GM19455 (cell line): ENCODE results near the gene ZNF610.
"Not testable (repeated sequence)": the region's sequence is repeated elsewhere in the genome, so short reads cannot be mapped to it uniquely, and the experiment has no call there.

ENCODE experiments used
- ATAC-seq: cut with Tn5 transposase; IDR thresholded peaks from one replicate; pipeline ENCODE4 v1.9.1; 2021; ENCODE audit not compliant: unreplicated experiment

ZNF610 gene

GRCh38 chr19:52336117-52336790 is at the start of gene ZNF610:
Gene ZNF610, plus strand, starts transcription at chr19:52336243. Its CDS starts 12,930 bp downstream, at chr19:52349173.
- peak; percentile 85 for ATAC-seq

GRCh38 chr19:52286256-52286655 is 49.8 kb upstream of the ZNF610 start:
- ATAC-seq = no peak

GRCh38 chr19:52291781-52292180 is 44.3 kb upstream of the ZNF610 start:
- no peak for ATAC-seq

GRCh38 chr19:52292946-52293345 is 43.1 kb upstream of the ZNF610 start:
- ATAC-seq = not testable (repeated sequence)

GRCh38 chr19:52296400-52296772 is 39.7 kb upstream of the ZNF610 start:
- ATAC-seq = no peak

GRCh38 chr19:52296773-52297600 is 39.1 kb upstream of the ZNF610 start, which contains the start of gene ZNF480:
Gene ZNF480, plus strand, starts transcription at chr19:52297169. Its CDS starts 3,244 bp downstream, at chr19:52300413.
- ATAC-seq = no peak

GRCh38 chr19:52297601-52298364 is 38.3 kb upstream of the ZNF610 start:
- no peak for ATAC-seq

GRCh38 chr19:52307275-52307674 is 28.8 kb upstream of the ZNF610 start:
- no peak for ATAC-seq

- no peak for ATAC-seq
These were observed 13.6 kb upstream of the ZNF610 start for GRCh38 chr19:52322429-52322828.

- no peak for ATAC-seq
These were observed 4.3 kb upstream of the ZNF610 start for GRCh38 chr19:52331757-52332156.

GRCh38 chr19:52335768-52336116 is 301 bp upstream of the ZNF610 start:
- ATAC-seq = no peak

- ATAC-seq = no peak
These were observed 843 bp downstream of the ZNF610 start for GRCh38 chr19:52336791-52337381.

- ATAC-seq = not testable (repeated sequence)
These were observed 3.0 kb downstream of the ZNF610 start for GRCh38 chr19:52339022-52339421.

GRCh38 chr19:52343548-52343947 is 7.5 kb downstream of the ZNF610 start:
- ATAC-seq = no peak

GRCh38 chr19:52345162-52345561 is 9.1 kb downstream of the ZNF610 start:
- ATAC-seq = no peak

- ATAC-seq = no peak
These were observed 15.5 kb downstream of the ZNF610 start for GRCh38 chr19:52351512-52351911.

- no peak for ATAC-seq
These were observed 30.4 kb downstream of the ZNF610 start for GRCh38 chr19:52366414-52366824.

- ATAC-seq = no peak
These were observed 33.7 kb downstream of the ZNF610 start, which contains the start of gene ZNF880 for GRCh38 chr19:52369559-52370340. Gene ZNF880, plus strand, starts transcription at chr19:52369923. Its CDS starts 43 bp downstream, at chr19:52369966.

- ATAC-seq = no peak
These were observed 34.3 kb downstream of the ZNF610 start for GRCh38 chr19:52370341-52370710.

GRCh38 chr19:52391135-52391534 is 55.1 kb downstream of the ZNF610 start:
- no peak for ATAC-seq
